GM12878 (cell line): ENCODE results near the gene TBX15.

Source experiments
- BCL3 ChIP-seq: IDR thresholded peaks from 2 replicates; pipeline ENCODE4 v1.6.1; 2011; ENCODE audit warnings: borderline replicate concordance, low read depth, mild to moderate bottlenecking, moderate library complexity, low read length; ENCODE audit not compliant: insufficient read depth, poor library complexity, severe bottlenecking
- BHLHE40 ChIP-seq, 2 experiments: fragments of 450-650 bp in 1 of 2; IDR thresholded peaks; 2 replicates each; pipeline ENCODE4 v1.6.1; 2011 to 2017; ENCODE audit warnings: low read depth in 2 of 2, borderline replicate concordance in 1 of 2, improper control_type of control experiment in 1 of 2, low read length in 1 of 2, mild to moderate bottlenecking in 1 of 2
- CTCF ChIP-seq, 3 experiments: IDR thresholded peaks in 2 of 3; conservative IDR thresholded peaks in 1 of 3; 2 replicates each; pipeline ENCODE4 v1.5.1; 2011; ENCODE audit warnings: low read depth in 3 of 3, low read length in 3 of 3, mild to moderate bottlenecking in 3 of 3, control low read depth in 2 of 3, moderate library complexity in 2 of 3, inconsistent platforms in 1 of 3, mixed read lengths in 1 of 3; ENCODE audit not compliant: control insufficient read depth in 2 of 3, insufficient read depth in 1 of 3; ENCODE audit errors: extremely low read depth in 1 of 3
- HDGF ChIP-seq: fragments of 450-650 bp; IDR thresholded peaks from 2 replicates; pipeline ENCODE4 v1.6.1; 2016; ENCODE audit warnings: antibody characterized with exemption
- NRF1 ChIP-seq: conservative IDR thresholded peaks from 2 replicates; pipeline ENCODE4 v1.6.1; 2011; ENCODE audit warnings: mild to moderate bottlenecking, low read depth, low read length, improper control_type of control experiment
- PKNOX1 ChIP-seq: fragments of 450-650 bp; IDR thresholded peaks from 2 replicates; pipeline ENCODE4 v1.6.1; 2016; ENCODE audit warnings: mild to moderate bottlenecking
- ZBTB40 ChIP-seq: fragments of 450-650 bp; IDR thresholded peaks from 2 replicates; pipeline ENCODE4 v1.6.1; 2016; ENCODE audit warnings: mild to moderate bottlenecking, moderate library complexity, borderline replicate concordance
- TF ChIP-seq, protein P1 (sequence below): IDR thresholded peaks from 2 replicates; pipeline ENCODE4 v1.6.1; 2012; ENCODE audit warnings: low read depth, low read length, improper control_type of control experiment

DNA sequence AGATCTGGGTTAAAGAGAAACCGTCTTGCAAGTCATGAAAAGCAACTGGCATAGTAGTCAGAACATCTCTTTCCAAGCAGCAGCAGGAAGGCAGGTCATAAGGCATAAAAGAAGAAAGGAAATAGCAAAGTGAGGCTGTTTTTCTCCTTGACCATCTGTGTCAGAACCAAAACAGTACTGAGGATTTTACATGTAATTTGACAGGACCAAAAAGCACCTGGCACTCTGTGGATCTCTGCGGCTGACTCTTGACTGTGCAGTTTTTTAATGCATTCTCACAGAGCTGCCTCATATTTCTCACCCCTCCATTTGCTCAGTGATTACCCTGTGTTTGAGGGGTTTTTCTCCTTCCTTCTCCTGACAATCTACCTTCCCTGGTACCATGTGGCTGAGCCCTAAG is 17.7 kb downstream of the TBX15 start:
- TF ChIP-seq BCL3 (no peak), HDGF (no peak), CTCF (IDR thresholded peaks at IDR 0.05 in 2 of 3, conservative IDR thresholded peaks at IDR 0.05 in 1 of 3; ENCODE audit: control insufficient read depth in 2 of 3, extremely low read depth in 1 of 3, insufficient read depth in 1 of 3, low read depth in 3 of 3, low read length in 3 of 3) (no peak), NRF1 (no peak), PKNOX1 (no peak), ZBTB40 (no peak), BHLHE40 (IDR thresholded peaks at IDR 0.05; ENCODE audit: borderline replicate concordance in 1 of 2, low read depth in 2 of 2, low read length in 1 of 2) (no peak)
- TF ChIP-seq, protein P1, sequence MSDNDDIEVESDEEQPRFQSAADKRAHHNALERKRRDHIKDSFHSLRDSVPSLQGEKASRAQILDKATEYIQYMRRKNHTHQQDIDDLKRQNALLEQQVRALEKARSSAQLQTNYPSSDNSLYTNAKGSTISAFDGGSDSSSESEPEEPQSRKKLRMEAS, result no peak
